HepG2 (cell line): ENCODE data around the gene RNASE13. TPM values are rescaled to one million over a fixed set of nuclear protein-coding genes. Genes with fewer than 3 reads are reported as not detected.

Source experiments
- ADNP ChIP-seq: sonication (generic); formaldehyde crosslinking; IDR thresholded peaks from 2 replicates; pipeline ENCODE4 v1.4.0; 2020; ENCODE audit warnings: missing genetic modification reagents
- ETS1 ChIP-seq: sonication (generic); formaldehyde crosslinking; IDR thresholded peaks from 2 replicates; pipeline ENCODE4 v1.4.0; 2020; ENCODE audit warnings: missing genetic modification reagents
- HMG20A ChIP-seq: IDR thresholded peaks from 2 replicates; pipeline ENCODE4 v1.6.1; 2016; ENCODE audit warnings: borderline replicate concordance
- NKX3-1 ChIP-seq: sonication (generic); formaldehyde crosslinking; IDR thresholded peaks from 2 replicates; pipeline ENCODE4 v1.5.0; 2020; ENCODE audit warnings: missing genetic modification reagents
- RBM39 ChIP-seq: fragments of 200-400 bp; formaldehyde crosslinking; IDR thresholded peaks from one replicate; pipeline ENCODE4 v1.6.1; 2018; ENCODE audit warnings: antibody characterized with exemption, mild to moderate bottlenecking, low read depth, low read length; ENCODE audit not compliant: poor library complexity, severe bottlenecking
- SOX13 ChIP-seq, 3 experiments: fragments of 450-650 bp in 1 of 3; sonication (generic) in 1 of 3; formaldehyde crosslinking in 1 of 3; IDR thresholded peaks in 2 of 3; conservative IDR thresholded peaks in 1 of 3; 2 replicates each; pipeline versions ENCODE4 v1.5.0 to v1.6.1; 2016 to 2020; ENCODE audit warnings: antibody characterized with exemption in 1 of 3, mild to moderate bottlenecking in 1 of 3, missing compliant biosample characterization in 1 of 3, missing genetic modification reagents in 1 of 3, moderate library complexity in 1 of 3
- SP1 ChIP-seq, 2 experiments: fragments of 450-650 bp in 1 of 2; sonication (generic) in 1 of 2; formaldehyde crosslinking in 1 of 2; IDR thresholded peaks; 2 replicates each; pipeline versions ENCODE4 v1.4.0 to v1.6.1; 2016 to 2020; ENCODE audit warnings: missing genetic modification reagents in 1 of 2
- STAT5B ChIP-seq: sonication (generic); formaldehyde crosslinking; IDR thresholded peaks from 2 replicates; pipeline ENCODE4 v1.4.0; 2020; ENCODE audit warnings: missing genetic modification reagents
- TAF1 ChIP-seq: sonication (generic); formaldehyde crosslinking; IDR thresholded peaks from 2 replicates; pipeline ENCODE4 v1.4.0; 2020; ENCODE audit warnings: missing genetic modification reagents
- TBP ChIP-seq: sonication (generic); formaldehyde crosslinking; IDR thresholded peaks from 2 replicates; pipeline ENCODE4 v1.5.0; 2020; ENCODE audit warnings: missing genetic modification reagents
- XRCC5 ChIP-seq: fragments of 200-400 bp; formaldehyde crosslinking; optimal IDR thresholded peaks from 2 replicates; pipeline ENCODE3; 2017; ENCODE audit warnings: mild to moderate bottlenecking, low read length
- YEATS2 ChIP-seq: sonication (generic); formaldehyde crosslinking; IDR thresholded peaks from 2 replicates; pipeline ENCODE4 v1.4.0; 2020; ENCODE audit warnings: missing genetic modification reagents, borderline replicate concordance
- ZBTB1 ChIP-seq: sonication (generic); formaldehyde crosslinking; IDR thresholded peaks from 2 replicates; pipeline ENCODE4 v1.4.0; 2020; ENCODE audit warnings: missing genetic modification reagents, borderline replicate concordance
- ZBTB44 ChIP-seq: sonication (generic); formaldehyde crosslinking; IDR thresholded peaks from 2 replicates; pipeline ENCODE4 v1.4.0; 2020; ENCODE audit warnings: missing genetic modification reagents
- ZKSCAN1 ChIP-seq: fragments of 150-350 bp; IDR thresholded peaks from 2 replicates; pipeline ENCODE4 v1.6.1; 2014; ENCODE audit warnings: low read length
- ZNF562 ChIP-seq: sonication (generic); formaldehyde crosslinking; IDR thresholded peaks from 2 replicates; pipeline ENCODE4 v1.8.0; 2022; ENCODE audit warnings: missing genetic modification reagents, borderline replicate concordance
- ZNF598 ChIP-seq: sonication (generic); formaldehyde crosslinking; IDR thresholded peaks from 2 replicates; pipeline ENCODE4 v1.5.1; 2020; ENCODE audit warnings: mild to moderate bottlenecking, missing genetic modification reagents, borderline replicate concordance
- ZNF605 ChIP-seq: sonication (generic); formaldehyde crosslinking; IDR thresholded peaks from 2 replicates; pipeline ENCODE4 v1.8.0; 2022; ENCODE audit warnings: mild to moderate bottlenecking, missing genetic modification reagents
- polyA plus RNA-seq, 8 experiments: library from polyadenylated mRNA; depleted of rRNA in 3 of 8; stranded (reverse) in 7 of 8; unstranded in 1 of 8; fragments of >200 nt; fragmentation: Illumina TruSeq in 4 of 8; extraction: Trizol in 4 of 8; gene quantifications; 2 replicates each; pipeline versions ENCODE4 v1.2.1 to v1.2.3, GENCODE V29; 2011 to 2016; ENCODE audit warnings: low read depth in 4 of 8, missing spikeins in 1 of 8, mixed read lengths in 1 of 8; ENCODE audit not compliant: insufficient read depth in 1 of 8
- total RNA-seq, 5 experiments: library from RNA; depleted of rRNA; stranded (reverse); fragments of >200 nt; fragmentation: Illumina TruSeq; extraction: Trizol; gene quantifications; 2 replicates each; pipeline ENCODE4 v1.2.3, GENCODE V29; 2016; ENCODE audit warnings: low read depth in 1 of 5
- TF ChIP-seq, protein P1 (sequence below): sonication (generic); formaldehyde crosslinking; IDR thresholded peaks from 2 replicates; pipeline ENCODE4 v1.4.0; 2020; ENCODE audit warnings: missing genetic modification reagents, borderline replicate concordance
- TF ChIP-seq, protein P2 (sequence below): sonication (generic); formaldehyde crosslinking; IDR thresholded peaks from 2 replicates; pipeline ENCODE4 v1.5.0; 2020; ENCODE audit warnings: missing genetic modification reagents, mild to moderate bottlenecking, borderline replicate concordance
- TF ChIP-seq, protein P3 (sequence below): sonication (generic); formaldehyde crosslinking; IDR thresholded peaks from 2 replicates; pipeline ENCODE4 v1.4.0; 2020; ENCODE audit warnings: missing genetic modification reagents, mild to moderate bottlenecking, borderline replicate concordance

The RNASE13 gene
- total and polyA plus RNA-seq, 2 of the 13 experiments (the other 11 are each of a cell fraction or from before 2014, with no cell fraction given) = 1.0 TPM; not detected in 1

DNA sequence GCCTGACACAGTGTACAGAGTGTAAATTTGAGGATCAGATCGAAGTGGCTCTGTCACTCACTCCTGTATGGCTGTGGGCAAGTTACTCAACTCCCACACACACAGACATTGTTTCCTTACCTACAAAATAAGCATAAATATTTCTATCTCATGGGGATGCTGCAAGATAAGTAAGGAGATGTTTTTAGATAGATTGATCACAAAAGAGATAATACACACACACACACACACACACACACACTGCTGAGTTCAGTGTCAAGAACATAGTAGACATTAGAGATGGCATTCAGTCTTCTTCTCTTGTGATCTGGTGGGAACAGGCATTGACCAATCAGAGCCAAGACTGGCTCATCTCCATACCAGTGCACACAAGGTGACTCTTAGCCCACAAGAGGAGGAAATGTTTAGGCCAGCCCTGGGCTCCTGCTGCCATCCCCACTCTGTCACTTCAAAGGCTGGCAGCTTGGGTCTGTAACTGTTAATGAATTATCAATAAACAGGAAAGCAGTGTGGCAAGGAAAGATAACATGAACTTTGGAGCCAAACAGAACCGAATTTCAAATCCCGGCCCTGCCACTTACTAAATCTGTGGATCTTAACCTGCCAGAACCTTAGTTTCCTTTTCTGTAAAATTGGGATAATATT is 19.6 kb upstream of the RNASE13 start (continued):
- peak; percentile 40; the same call in 1 of the 2 replicates for TF ChIP-seq YEATS2 (CRISPR knock-in tag)
- no peak; the same call in 1 of the 2 replicates for TF ChIP-seq TBP
- TF ChIP-seq ZNF562 = no peak
- TF ChIP-seq STAT5B (CRISPR knock-in tag) = no peak
- TF ChIP-seq ZNF598 (CRISPR knock-in tag) = no peak; the same call in 1 of the 2 replicates
- TF ChIP-seq ZNF605 (CRISPR knock-in tag) = peak; percentile 98
- TF ChIP-seq RBM39 = no peak
- TF ChIP-seq ADNP (CRISPR knock-in tag) = no peak
- TF ChIP-seq SP1 (IDR thresholded peaks at IDR 0.05) = no peak
- TF ChIP-seq SP1 (CRISPR knock-in tag; IDR thresholded peaks at IDR 0.05) = peak; percentile 48; the same call in 1 of the 2 replicates
- TF ChIP-seq, protein P1, sequence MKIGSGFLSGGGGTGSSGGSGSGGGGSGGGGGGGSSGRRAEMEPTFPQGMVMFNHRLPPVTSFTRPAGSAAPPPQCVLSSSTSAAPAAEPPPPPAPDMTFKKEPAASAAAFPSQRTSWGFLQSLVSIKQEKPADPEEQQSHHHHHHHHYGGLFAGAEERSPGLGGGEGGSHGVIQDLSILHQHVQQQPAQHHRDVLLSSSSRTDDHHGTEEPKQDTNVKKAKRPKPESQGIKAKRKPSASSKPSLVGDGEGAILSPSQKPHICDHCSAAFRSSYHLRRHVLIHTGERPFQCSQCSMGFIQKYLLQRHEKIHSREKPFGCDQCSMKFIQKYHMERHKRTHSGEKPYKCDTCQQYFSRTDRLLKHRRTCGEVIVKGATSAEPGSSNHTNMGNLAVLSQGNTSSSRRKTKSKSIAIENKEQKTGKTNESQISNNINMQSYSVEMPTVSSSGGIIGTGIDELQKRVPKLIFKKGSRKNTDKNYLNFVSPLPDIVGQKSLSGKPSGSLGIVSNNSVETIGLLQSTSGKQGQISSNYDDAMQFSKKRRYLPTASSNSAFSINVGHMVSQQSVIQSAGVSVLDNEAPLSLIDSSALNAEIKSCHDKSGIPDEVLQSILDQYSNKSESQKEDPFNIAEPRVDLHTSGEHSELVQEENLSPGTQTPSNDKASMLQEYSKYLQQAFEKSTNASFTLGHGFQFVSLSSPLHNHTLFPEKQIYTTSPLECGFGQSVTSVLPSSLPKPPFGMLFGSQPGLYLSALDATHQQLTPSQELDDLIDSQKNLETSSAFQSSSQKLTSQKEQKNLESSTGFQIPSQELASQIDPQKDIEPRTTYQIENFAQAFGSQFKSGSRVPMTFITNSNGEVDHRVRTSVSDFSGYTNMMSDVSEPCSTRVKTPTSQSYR (CRISPR knock-in tag) = peak; percentile 75; the same call in 1 of the 2 replicates
- no peak; the same call in 1 of the 2 replicates for TF ChIP-seq NKX3-1 (CRISPR knock-in tag)
- TF ChIP-seq ETS1 (CRISPR knock-in tag) = no peak
- peak; percentile 79 for TF ChIP-seq XRCC5
- TF ChIP-seq SOX13 (IDR thresholded peaks at IDR 0.05) = peak; percentile 76
- TF ChIP-seq SOX13 (CRISPR knock-in tag; conservative IDR thresholded peaks at IDR 0.05 in 1 of 2, IDR thresholded peaks at IDR 0.05 in 1 of 2) = peak in 1 of 2 experiments; percentile 90; a peak in 2 of 4 replicates
- TF ChIP-seq, protein P2, sequence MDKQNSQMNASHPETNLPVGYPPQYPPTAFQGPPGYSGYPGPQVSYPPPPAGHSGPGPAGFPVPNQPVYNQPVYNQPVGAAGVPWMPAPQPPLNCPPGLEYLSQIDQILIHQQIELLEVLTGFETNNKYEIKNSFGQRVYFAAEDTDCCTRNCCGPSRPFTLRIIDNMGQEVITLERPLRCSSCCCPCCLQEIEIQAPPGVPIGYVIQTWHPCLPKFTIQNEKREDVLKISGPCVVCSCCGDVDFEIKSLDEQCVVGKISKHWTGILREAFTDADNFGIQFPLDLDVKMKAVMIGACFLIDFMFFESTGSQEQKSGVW (CRISPR knock-in tag) = no peak
- TF ChIP-seq ZBTB1 (CRISPR knock-in tag) = no peak
- TF ChIP-seq, protein P3, sequence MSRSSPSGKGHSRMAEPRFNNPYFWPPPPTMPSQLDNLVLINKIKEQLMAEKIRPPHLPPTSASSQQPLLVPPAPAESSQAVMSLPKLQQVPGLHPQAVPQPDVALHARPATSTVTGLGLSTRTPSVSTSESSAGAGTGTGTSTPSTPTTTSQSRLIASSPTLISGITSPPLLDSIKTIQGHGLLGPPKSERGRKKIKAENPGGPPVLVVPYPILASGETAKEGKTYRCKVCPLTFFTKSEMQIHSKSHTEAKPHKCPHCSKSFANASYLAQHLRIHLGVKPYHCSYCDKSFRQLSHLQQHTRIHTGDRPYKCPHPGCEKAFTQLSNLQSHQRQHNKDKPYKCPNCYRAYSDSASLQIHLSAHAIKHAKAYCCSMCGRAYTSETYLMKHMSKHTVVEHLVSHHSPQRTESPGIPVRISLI (CRISPR knock-in tag) = peak; percentile 70; the same call in 1 of the 2 replicates
- peak; percentile 50; the same call in 1 of the 2 replicates for TF ChIP-seq TAF1 (CRISPR knock-in tag)
- peak; percentile 80; the same call in 1 of the 2 replicates for TF ChIP-seq HMG20A (CRISPR knock-in tag)
- TF ChIP-seq ZBTB44 (CRISPR knock-in tag) = no peak
- no peak for TF ChIP-seq ZKSCAN1
